ENCODE data around the gene TRIM71. TPM values are rescaled to one million over a fixed set of nuclear protein-coding genes. Genes with fewer than 3 reads are reported as not detected.
"Not testable (repeated sequence)": the region's sequence is repeated elsewhere in the genome, so short reads cannot be mapped to it uniquely, and the experiment has no call there.

Gene TRIM71
- total and polyA plus RNA-seq, 9 donors = 0.05 to 0.43 (median 0.07) TPM; not detected in 4

GRCh38 chr3:32797776-32798175, 20.0 kb upstream of the TRIM71 start:
- H3K9me3 ChIP-seq = no peaks in the 10 kb centered on the region
- H3K27me3 ChIP-seq = no peaks in the 10 kb centered on the region
- H3K4me1 ChIP-seq (ENCODE audit: insufficient read depth) = no peaks in the 10 kb centered on the region
- no peak for DNase-seq
- no peaks in the 10 kb centered on the region for H3K36me3 ChIP-seq
- no peak overlapping the region for H3K4me3 ChIP-seq
- intact Hi-C loops (cut with DNase I) = no loop called here
- H3K27ac ChIP-seq = no peak overlapping the region
- no peak for TF ChIP-seq EP300 (IDR thresholded peaks at IDR 0.05)
- no peak for TF ChIP-seq CTCF (IDR thresholded peaks at IDR 0.05)
- no peak for TF ChIP-seq POLR2A (IDR thresholded peaks at IDR 0.05)
- WGBS, 3 donors = 81 to 97% (median 88%) methylated on average over 2 of the region's 2 CpGs

- WGBS, 3 donors = 90 to 95% (median 93%) methylated on average over 5 of the region's 5 CpGs
- H3K27ac ChIP-seq; H3K4me1 ChIP-seq (ENCODE audit: insufficient read depth); DNase-seq; intact Hi-C loops (cut with DNase I); H3K9me3 ChIP-seq; H3K27me3 ChIP-seq; H3K4me3 ChIP-seq; H3K36me3 ChIP-seq: not testable (repeated sequence)
These were observed 16.4 kb upstream of the TRIM71 start for GRCh38 chr3:32801440-32801839.

- no peak overlapping the region for H3K27ac ChIP-seq
- WGBS, 3 donors = 15 to 29% (median 19%) methylated on average over 2 of the region's 2 CpGs
- TF ChIP-seq CTCF (IDR thresholded peaks at IDR 0.05) (no peak), POLR2A (IDR thresholded peaks at IDR 0.05) (no peak), EP300 (IDR thresholded peaks at IDR 0.05) (no peak)
- no peaks in the 10 kb centered on the region for H3K36me3 ChIP-seq
- intact Hi-C loops (cut with DNase I) = no loop called here
- H3K4me3 ChIP-seq = no peak overlapping the region
- no peaks in the 10 kb centered on the region for H3K27me3 ChIP-seq
- DNase-seq = no peak
- H3K9me3 ChIP-seq = no peaks in the 10 kb centered on the region
- H3K4me1 ChIP-seq (ENCODE audit: insufficient read depth) = no peaks in the 10 kb centered on the region
These were observed 4.6 kb upstream of the TRIM71 start for GRCh38 chr3:32813180-32813579.

GRCh38 chr3:32814361-32814760, 3.4 kb upstream of the TRIM71 start:
- WGBS, 3 donors = 82 to 86% (median 85%) methylated on average over 6 of the region's 6 CpGs
- no peaks in the 10 kb centered on the region for H3K9me3 ChIP-seq

More at GRCh38 chr3:32814361-32814760, 3.4 kb upstream of the TRIM71 start:
- intact Hi-C loops (cut with DNase I) = no loop called here
- TF ChIP-seq POLR2A (IDR thresholded peaks at IDR 0.05) (no peak), EP300 (IDR thresholded peaks at IDR 0.05) (no peak), CTCF (IDR thresholded peaks at IDR 0.05) (no peak)
- no peak for DNase-seq
- no peaks in the 10 kb centered on the region for H3K27me3 ChIP-seq
- no peaks in the 10 kb centered on the region for H3K4me1 ChIP-seq (ENCODE audit: insufficient read depth)
- no peak overlapping the region for H3K27ac ChIP-seq
- H3K36me3 ChIP-seq = no peaks in the 10 kb centered on the region
- no peak overlapping the region for H3K4me3 ChIP-seq
